Hepatocyte (in vitro differentiated cells): ENCODE measurements around the gene ATP5PF.

ENCODE experiments used
- CTCF ChIP-seq: fragments of 200-600 bp; sonication (generic); IDR thresholded peaks from 2 replicates; pipeline ENCODE4 v1.5.1; 2016; ENCODE audit warnings: antibody characterized with exemption, mild to moderate bottlenecking; ENCODE audit not compliant: poor library complexity
- EZH2 ChIP-seq: fragments of 200-600 bp; sonication (generic); IDR thresholded peaks from 2 replicates; pipeline ENCODE4 v1.6.1; 2016; ENCODE audit warnings: antibody characterized with exemption, mild to moderate bottlenecking, borderline replicate concordance

DNA sequence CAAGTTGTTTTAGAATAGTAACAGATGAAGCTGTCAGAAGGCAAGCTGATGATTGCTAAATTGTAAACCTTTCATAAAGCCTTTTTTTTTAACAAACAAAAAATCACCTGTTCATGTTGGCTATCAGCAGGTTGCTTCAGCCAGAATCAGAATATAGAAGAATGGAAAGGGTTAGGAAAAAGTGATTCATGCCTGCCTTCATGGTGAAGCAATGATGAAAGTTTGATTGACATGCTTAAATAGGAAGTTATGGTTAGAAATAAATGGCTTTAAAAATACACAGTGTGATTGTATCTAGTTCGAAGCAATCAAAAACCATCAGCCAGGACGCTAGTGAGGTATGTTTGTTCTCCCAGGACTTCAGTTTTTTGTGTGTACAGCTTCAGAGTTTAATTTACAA is 38.0 kb upstream of the ATP5PF start:
- TF ChIP-seq CTCF: no peak
- no peak for TF ChIP-seq EZH2
